HG02798 (cell line): ENCODE results near the gene TWIST2.

Experiments
- ATAC-seq: cut with Tn5 transposase; IDR thresholded peaks from one replicate; pipeline ENCODE4 v1.9.1; 2021; ENCODE audit warnings: mild to moderate bottlenecking; ENCODE audit not compliant: unreplicated experiment, poor library complexity

The TWIST2 gene

GRCh38 chr2:238869293-238870124 lies 21.6 kb downstream of the TWIST2 start:
- ATAC-seq = no peak

GRCh38 chr2:238870261-238870660 lies 22.4 kb downstream of the TWIST2 start:
- ATAC-seq = no peak

GRCh38 chr2:238872026-238872425 lies 24.1 kb downstream of the TWIST2 start:
- no peak for ATAC-seq

DNA sequence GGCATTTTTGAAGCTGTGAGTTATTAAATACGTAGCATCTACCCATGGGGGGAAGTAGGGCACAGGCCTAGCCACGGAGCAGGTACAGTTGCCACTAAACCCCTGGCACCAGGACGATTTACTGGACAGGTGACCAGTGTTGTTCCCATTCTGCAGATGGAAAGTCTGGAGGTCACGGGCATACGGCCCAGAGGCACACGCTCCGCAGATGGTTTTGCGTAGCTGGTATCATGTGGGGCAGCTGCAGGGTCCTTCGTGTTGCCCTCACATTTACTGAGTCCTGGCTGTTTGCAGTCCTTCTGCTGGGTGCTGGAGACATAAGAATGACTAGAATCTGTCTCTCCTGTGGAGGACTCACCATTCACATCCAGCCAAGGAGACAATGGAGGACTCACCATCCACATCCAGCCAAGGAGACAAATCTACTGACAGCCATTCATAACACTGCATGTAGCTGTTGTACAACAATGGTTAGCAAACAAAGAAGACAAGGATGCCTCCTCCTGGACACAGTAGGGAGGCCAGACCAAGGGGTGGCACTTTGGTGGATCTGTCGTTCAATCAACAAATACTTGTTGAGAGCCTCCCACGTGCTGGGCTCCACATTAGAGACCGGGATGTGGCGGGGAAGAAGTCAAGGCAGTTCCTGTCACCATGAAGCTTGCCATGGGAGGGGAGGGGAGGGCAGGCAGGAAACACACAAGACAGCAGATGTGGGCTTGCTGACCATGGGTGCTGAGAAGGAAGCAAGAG lies 24.9 kb downstream of the TWIST2 start:
- ATAC-seq = no peak

GRCh38 chr2:238873381-238873801 lies 25.5 kb downstream of the TWIST2 start:
- no peak for ATAC-seq

GRCh38 chr2:238873841-238874240 lies 26.0 kb downstream of the TWIST2 start:
- ATAC-seq = no peak

DNA sequence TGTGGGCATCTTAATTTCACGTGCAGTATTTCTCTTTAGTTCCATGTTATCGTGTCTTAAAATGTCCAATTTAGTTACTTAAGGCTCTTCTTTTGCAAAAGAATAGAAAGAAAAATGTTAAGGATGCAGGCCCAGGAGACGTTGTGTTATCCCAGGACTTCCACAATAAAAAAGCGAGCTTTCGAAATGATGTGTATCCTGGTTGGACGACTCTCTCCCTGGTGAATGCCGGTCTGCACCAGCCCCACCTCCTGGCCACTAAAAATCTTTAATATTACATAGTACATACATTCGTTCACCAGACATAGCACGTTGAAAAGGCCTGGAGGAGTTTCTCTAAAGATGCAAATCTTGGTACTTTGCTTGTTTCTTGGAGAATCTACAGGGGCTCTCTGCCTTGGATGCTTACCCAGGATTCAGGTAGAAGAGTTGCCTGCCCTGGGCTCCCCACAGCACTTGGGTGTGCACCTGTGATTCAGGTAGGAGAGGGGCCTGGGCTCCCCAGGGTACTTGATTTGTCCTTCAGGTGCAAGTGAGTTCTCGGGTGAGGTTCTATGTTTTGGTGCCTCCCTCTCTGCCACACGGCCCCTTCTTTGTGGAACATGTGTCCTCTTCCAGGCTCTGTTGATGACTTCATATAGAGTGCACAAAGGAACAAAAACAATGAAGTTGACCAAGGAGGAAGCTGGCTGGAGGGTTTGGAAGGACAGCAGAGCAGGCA lies 26.6 kb downstream of the TWIST2 start:
- no peak for ATAC-seq

DNA sequence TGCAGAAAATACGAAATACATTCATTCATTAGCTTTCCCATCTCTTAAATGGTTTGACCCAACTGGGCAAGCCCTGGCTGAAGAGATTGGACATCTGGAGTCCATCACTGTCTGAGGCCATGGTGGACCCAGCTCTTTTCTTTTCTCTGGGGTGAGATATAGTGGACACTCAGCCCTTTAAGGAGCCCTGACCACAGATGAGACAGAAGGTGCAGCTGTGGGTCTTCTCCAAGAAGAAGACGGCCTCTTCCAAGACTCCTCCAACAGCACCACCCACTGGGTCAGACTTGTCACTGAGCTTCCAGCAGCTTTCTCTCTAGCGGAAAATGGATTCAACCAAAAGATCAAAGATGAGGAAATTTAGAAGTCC lies 27.2 kb downstream of the TWIST2 start:
- ATAC-seq = no peak

DNA sequence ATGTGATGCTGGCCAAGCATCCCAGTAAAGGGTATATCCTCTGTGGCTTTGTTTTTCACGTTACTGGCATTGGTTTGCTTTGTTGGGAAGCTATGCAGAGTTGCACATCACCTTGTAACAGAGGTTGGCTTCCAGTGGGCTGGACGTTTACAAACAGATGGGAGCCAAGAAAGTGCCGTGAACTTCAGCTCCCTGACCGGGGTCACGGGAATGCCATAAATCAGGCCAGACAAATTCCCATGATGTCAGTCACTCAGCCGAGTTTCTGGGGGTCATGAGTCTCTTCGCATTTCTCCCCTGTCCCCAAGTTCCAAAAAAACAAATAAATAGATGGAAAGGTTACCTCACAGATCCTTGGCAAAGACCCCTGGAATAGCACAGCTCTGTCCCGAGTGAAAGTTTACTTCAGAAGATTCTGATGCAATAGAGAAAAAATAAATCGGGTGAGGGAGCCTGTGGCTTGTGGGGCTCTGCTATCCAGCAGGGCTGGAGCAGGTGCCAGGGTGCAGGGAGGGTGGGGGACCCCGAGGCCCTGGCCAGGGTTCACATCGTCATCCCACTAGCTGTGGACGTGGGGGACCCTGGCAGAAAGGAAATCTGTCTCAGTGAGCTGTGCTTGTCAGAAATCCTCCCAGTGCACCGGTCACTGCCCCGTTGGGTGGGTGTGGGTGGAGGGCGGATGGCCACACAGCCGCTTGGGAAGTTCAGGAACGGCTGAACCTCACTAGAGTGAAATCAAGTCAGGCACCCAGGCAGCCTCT lies 27.8 kb downstream of the TWIST2 start:
- ATAC-seq = no peak

GRCh38 chr2:238876232-238876630 lies 28.3 kb downstream of the TWIST2 start:
- ATAC-seq = no peak

GRCh38 chr2:238878051-238878735 lies 30.3 kb downstream of the TWIST2 start:
- ATAC-seq = no peak

DNA sequence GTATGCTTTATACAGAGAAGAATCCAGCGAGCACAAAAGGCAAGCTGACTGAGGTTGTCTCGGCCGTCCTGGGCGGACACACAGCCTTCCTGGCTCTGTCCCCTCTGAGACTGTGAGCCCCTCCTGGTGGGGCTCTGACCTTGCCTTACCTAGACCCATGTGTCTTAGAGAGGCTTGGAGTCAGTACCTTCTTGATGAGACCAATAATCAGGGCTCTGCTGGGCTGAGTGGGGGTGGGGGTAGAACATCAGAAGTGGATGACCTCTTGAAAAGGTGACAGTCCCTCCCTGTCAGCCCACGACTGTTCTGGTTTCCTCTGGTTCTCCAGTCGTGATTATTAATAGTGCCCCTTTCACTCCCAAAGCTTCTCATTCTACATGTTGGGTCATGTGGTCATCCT lies 31.2 kb downstream of the TWIST2 start:
- no peak for ATAC-seq

DNA sequence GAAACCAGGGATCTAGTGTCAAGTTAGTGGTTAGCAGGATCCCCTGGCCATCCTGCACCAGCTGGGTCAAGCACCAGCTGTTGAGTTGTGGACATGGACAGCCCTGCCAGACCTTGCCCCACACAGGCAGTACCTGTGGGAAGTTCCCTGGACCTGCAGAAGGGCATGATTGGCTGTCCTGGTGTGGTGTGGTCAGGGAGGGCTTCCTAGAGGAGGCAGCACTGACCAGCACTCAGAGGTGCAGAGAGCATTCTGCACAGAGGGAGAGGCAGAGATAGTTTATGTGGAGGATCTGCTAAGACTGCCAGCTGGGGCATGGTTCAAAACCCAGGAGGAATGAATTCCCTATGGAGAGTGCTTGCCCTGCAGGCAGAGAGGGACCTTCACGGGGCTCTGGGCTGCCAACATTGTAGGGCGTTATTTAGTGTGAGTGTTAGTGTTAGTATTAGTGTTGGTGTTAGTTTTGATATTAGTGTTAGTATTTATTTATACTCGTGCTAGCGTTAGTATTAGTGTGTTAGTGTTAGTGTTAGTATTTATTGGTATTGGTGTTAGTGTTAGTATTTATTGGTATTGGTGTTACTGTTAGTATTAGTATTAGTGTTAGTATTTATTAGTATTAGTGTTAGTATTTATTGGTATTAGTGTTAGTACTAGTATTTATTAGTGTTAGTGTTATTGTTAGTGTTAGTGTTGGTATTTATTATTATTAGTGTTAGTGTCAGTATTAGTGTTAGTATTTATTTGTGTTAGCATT lies 31.9 kb downstream of the TWIST2 start:
- ATAC-seq = no peak

GRCh38 chr2:238881353-238882081 lies 33.6 kb downstream of the TWIST2 start:
- ATAC-seq = no peak

DNA sequence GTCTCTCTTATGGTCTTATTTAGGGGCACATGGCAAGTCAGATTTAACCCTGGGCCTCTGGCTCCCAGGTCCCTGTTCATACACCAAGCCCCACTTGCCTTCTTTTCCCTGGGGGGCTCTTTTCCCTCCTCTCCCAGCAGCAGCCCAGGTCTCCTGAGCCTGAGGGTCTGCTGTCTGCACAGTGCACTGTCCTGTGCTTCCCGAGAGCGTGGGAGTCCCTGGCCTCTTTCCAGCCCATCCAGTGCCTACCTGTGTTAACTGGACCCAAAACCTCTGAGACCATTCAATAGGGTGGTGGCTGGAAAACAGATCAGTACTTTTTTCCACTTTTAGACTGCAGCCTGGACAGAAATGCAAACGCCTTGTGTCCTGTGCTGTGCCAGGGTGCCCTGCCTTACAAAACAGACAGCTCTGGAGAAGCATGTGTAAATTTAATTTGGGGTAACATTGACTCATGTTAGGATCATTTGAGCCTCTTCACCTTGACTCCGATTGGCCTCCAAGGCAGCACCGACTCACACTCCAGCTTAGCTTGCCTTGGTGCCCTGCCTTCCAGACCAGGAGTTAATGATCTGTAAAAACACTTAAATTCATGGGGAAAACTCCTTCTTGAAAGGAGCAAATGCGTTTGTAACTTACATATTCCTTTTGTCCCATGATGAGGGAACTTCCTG lies 34.3 kb downstream of the TWIST2 start:
- no peak for ATAC-seq

DNA sequence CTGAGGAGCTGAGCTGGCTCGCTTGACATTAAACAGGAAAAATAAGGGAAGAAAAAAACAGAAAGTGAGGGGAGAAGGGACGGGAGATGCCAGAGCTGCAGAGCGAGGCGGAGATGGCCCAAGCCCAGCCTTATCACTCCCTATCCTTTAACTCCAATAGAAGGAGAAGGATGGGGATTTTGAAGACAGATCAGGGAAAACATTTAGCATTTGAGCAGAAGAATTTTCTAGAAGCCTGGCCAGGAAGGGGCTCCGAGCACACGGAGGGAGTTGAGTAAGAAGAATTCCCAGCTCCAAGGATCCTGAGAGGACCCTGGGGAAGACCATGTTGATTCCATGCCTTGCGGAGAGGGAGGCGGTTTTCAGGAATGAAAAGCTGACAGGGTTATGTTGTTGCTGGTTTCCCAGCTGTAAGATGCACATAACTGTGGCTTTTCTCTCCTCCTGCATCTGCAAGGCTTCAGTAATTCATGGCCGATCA lies 35.6 kb downstream of the TWIST2 start:
- ATAC-seq = no peak

DNA sequence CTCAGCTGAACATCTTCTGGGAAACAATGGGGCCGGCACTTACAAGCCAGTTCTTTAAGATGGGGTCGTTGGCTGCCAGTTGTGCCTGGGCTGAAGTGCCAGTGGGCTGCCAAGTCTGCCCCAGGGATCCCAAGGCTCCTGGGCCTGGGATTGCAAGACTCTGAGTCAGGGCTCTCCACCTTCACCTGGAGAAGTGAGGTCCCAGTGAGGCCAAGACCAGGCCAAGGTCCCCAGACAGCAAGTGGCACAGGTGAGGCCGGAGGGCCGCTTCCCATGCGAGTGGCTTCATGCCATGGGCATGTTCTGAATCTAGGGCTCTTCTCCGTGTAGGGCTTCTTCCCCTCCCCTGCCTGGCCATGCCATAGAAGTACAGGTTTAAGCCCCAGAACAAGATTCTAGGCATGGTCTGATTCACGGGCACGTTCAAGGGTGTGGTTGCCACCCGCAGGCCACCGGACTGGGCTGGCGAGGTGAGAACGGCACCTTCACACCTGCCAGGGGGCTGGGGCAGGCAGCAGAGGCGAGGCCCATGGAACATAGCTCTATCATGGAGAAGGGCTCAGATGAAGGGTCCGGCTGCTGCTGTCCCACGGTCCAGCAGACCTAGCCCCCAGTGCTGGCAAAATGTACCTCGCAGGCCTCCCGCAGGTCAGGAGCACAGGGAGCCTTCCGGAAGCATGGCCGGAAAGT lies 36.4 kb downstream of the TWIST2 start:
- ATAC-seq = no peak
